Articular chondrocyte of knee joint (primary cell): ENCODE measurements around the gene PHOX2A. TPM values are rescaled to one million over a fixed set of nuclear protein-coding genes. Genes with fewer than 3 reads are reported as not detected.

Source experiments
- total RNA-seq: library from RNA; depleted of rRNA; stranded (reverse); fragments of >200 nt; gene quantifications from 2 replicates; pipeline ENCODE4 v1.2.3, GENCODE V29; 2012

Gene PHOX2A
- not detected in 2 replicates for total RNA-seq

DNA sequence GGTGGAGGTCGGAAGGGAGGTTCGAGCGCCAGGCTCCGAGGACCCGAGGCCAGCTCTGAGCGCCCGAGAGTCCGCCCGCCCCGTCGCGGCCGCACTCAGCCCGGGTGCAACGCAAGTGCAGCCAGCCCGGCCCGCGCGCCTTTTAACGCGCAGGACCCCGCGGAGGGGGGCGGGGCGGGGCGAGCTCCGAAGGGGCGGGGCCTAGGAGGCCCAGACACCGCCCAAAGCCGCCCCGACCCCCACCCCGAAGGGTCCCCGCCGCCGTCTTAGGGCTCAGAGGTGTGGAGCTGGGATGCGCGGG lies at the start of gene PHOX2A:
Gene PHOX2A (minus strand): TSS at position 117 of the 301 bp plus-strand sequence. CDS start 172 bp downstream, outside the sequence.

GRCh38 chr11:72224564-72225410 lies 19.2 kb downstream of the PHOX2A start, which contains the start of gene INPPL1:
Gene INPPL1, plus strand, starts transcription at chr11:72224767. Its CDS starts 218 bp downstream, at chr11:72224985.

GRCh38 chr11:72216638-72217037 lies 27.3 kb downstream of the PHOX2A start, which contains the start of gene FOLR2:
Gene FOLR2, plus strand, starts transcription at chr11:72216794. Its CDS starts 1,791 bp downstream, at chr11:72218585.

GRCh38 chr11:72191961-72192381 lies 52.0 kb downstream of the PHOX2A start, which contains the start of gene FOLR1:
Gene FOLR1, plus strand, starts transcription at chr11:72192140. Its CDS starts 34 bp downstream, at chr11:72192174.

Other genes with a start within 250 kb of the PHOX2A start
- 2.8 and 5.6 TPM in 2 replicates for gene IL18BP, start 245.3 kb downstream of the PHOX2A start, total RNA-seq
- gene NUMA1, start 163.6 kb downstream of the PHOX2A start, total RNA-seq: 189 and 190 TPM in 2 replicates
- 4.2 and 5.4 TPM in 2 replicates for gene LRRC51, start 163.3 kb downstream of the PHOX2A start, total RNA-seq
- 87.4 and 99.0 TPM in 2 replicates for gene LAMTOR1, start 140.9 kb downstream of the PHOX2A start, total RNA-seq
- not detected in 2 replicates for gene TOMT, start 138.3 kb downstream of the PHOX2A start, total RNA-seq
- gene ANAPC15, start 131.5 kb downstream of the PHOX2A start, total RNA-seq: 21.0 and 23.5 TPM in 2 replicates
- 0.78 and 1.1 TPM in 2 replicates for gene FOLR3, start 108.5 kb downstream of the PHOX2A start, total RNA-seq
- gene FOLR1, start 52.0 kb downstream of the PHOX2A start, total RNA-seq: 0.54 TPM in 1 of 2 replicates, not detected in the other
- gene FOLR2, start 27.4 kb downstream of the PHOX2A start, total RNA-seq: not detected in 2 replicates
- 39.5 and 46.3 TPM in 2 replicates for gene INPPL1, start 19.4 kb downstream of the PHOX2A start, total RNA-seq
- 17.0 and 18.6 TPM in 2 replicates for gene CLPB, start 190.4 kb upstream of the PHOX2A start, total RNA-seq